HG03558 (cell line): ENCODE results near the gene HMCN1.

Source experiments
- ATAC-seq: cut with Tn5 transposase; IDR thresholded peaks from one replicate; pipeline ENCODE4 v1.9.1; 2021; ENCODE audit warnings: moderate number of reproducible peaks; ENCODE audit not compliant: unreplicated experiment; ENCODE audit errors: extremely low read depth

Gene HMCN1

GRCh38 chr1:186059311-186059710, 325.1 kb downstream of the HMCN1 start:
- ATAC-seq = no peak

GRCh38 chr1:186059752-186060151, 325.6 kb downstream of the HMCN1 start:
- no peak for ATAC-seq

DNA sequence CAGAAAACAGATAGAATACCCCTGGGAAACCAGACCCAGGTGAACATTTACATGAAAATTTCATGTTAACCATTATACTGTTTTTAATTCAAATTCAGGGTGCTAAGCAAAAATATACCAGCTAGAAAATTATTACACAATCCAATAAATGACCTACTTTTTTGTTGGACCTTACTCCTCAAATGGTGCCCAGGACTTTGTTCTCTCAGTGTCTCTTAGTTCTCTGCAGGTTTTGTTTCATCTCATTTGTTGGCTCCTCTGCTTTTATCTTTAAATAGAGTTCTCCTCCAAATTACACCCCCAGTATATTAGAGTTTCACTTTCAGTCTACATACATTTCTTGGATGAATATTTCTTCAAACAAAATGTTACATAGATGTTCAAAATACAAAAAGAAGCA, 326.0 kb downstream of the HMCN1 start:
- ATAC-seq = no peak

DNA sequence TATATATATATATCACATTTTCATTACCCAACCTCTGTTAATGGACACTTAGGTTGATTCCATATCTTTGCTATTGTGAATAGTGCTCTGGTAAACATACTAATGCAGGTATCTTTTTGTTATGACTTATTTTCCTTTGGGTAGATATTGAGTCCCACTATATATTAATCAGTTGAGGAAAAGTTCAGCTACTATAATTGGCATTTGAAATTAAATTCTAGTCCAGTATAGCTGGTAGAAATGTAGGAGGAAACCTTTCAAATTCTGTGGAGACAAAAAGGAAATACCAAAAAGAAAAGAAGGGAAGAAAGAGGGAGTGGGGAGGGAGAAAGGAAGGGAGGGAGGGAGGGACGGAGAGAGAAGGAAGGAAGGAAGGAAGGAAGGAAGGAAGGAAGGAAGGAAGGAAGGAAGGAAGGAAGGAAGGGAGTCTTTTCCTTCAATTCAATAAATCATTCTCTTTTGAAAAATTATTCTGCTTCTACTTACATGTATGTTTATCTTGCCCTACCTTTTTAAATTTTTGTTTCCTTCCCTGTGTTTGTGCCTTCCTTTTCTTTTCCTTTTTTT, 329.0 kb downstream of the HMCN1 start:
- no peak for ATAC-seq

DNA sequence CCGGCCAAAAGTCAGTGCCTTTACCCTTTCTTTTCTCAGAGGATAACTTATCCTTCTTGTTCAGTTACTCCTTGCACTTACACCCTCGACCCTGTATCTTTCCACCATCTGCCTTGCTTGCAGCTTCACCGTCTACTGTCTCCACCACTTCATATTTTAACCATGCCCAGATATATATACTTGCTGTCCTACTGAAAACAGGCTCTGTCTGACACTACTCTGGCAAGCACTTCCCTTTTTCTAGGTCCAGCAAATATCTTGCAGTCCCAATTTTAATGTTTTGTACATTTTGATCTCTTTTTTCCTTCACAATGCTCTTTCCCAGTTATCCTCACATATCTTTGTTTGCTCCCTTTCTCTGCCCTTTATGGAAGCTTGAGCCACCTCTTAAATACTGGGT, 332.2 kb downstream of the HMCN1 start:
- no peak for ATAC-seq

- no peak for ATAC-seq
These were observed 339.5 kb downstream of the HMCN1 start for GRCh38 chr1:186073697-186074096.

DNA sequence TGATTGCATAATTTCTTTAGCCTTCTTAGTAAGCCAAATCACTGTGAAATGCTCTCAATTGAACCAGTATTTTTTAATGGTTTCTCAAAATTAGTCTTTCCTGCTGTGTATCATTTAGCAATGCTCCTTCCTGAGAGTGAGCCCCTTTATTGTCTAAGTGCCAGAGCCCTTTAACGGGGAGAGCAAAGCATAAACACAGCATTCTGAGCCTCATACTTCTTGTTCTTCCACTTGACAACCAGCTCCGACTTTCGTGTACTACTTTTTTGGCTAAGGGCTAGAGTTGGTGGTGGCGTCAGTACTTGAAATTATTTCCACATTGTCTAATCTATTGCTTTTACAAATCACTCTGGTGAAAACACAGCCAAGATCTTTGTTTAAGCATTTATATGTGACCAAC, 341.8 kb downstream of the HMCN1 start:
- no peak for ATAC-seq

DNA sequence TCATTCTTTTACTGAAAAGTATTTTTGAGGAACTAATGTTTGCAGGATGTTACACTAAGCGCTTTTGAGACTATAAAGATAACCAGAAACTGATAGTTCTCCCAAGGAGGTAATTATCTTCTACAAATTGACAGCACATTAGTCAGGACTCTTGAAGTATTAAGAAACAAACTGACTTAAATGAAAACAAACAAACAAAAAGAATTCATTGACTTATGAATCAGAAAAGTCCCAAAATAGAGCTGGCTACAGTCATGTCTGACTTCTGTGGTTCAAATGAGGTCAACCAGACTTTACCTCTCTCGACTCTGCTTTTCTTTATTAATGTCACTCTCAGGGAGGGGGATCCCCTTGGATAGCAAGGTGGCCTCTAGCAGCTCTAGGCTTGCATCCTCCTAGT, 344.1 kb downstream of the HMCN1 start:
- peak; percentile 98 for ATAC-seq

- ATAC-seq = no peak
These were observed 345.0 kb downstream of the HMCN1 start for GRCh38 chr1:186079084-186079684.

- ATAC-seq = peak; percentile 35
These were observed 348.2 kb downstream of the HMCN1 start for GRCh38 chr1:186082235-186082937.

DNA sequence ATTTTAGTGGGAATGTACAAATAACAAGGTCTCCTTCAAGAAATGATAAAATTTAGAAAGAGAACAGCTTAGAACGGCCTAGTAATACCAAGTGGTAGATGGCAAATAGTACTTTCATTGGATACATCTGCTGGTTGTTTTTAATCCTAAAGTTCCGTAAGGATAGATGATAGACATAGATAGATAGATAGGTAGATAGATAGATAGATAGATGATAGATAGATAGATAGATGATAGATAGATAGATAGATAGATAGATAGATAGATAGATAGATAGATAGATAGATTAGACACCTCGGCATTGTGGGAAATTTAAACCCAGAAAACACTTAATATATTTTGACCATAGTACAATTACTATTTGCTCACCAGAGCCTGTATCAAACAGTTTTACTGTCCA, 352.4 kb downstream of the HMCN1 start:
- ATAC-seq = no peak

DNA sequence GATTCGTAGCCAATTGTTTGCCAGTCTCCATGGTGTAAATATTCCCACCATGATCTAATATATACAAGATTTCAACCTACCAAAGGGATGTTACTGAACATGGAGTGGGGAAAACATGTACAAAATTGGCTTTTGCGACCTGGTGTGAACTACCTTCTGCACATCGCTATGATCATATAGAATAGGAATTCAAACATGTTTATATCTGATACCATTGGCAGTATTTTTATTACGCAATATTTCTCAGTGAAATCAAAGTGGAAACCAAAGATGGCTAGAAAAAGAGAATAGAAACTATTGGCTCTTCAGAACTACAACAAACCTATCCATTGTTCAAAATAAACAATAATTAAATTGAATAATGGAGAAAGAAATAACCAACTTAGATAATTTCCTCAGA, 355.7 kb downstream of the HMCN1 start:
- no peak for ATAC-seq

GRCh38 chr1:186091222-186091720, 357.1 kb downstream of the HMCN1 start:
- no peak for ATAC-seq

DNA sequence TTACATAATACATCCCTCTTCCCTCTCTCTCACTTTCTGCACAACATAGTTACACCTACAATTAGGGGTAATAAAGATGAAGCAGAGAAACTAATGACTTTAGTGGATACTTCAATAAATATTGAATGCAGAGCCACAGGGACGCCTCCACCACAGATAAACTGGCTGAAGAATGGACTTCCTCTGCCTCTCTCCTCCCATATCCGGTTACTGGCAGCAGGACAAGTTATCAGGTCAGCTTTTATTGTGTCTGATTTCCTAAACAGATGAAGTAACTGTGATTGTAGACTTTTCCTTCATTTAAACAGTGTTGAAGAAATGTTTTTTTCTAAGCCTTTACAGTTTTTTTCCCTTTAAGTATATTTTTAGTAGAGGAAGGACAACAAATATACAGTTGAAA, 359.2 kb downstream of the HMCN1 start:
- ATAC-seq = no peak

DNA sequence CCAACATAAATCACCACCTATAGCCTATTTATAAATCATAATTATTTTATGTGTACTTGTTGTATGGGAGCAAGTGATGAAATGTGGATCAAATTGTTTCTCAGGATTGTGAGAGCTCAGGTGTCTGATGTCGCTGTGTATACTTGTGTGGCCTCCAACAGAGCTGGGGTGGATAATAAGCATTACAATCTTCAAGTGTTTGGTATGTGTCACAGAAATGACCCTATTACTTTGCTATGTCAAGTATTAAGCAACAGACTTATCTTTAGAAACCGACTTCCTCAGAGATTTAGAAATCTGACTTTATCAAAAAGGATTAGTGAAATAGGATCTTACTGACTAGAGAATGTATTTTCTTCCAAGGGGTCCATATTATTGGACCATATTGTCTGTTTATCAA, 360.0 kb downstream of the HMCN1 start:
- ATAC-seq = no peak

DNA sequence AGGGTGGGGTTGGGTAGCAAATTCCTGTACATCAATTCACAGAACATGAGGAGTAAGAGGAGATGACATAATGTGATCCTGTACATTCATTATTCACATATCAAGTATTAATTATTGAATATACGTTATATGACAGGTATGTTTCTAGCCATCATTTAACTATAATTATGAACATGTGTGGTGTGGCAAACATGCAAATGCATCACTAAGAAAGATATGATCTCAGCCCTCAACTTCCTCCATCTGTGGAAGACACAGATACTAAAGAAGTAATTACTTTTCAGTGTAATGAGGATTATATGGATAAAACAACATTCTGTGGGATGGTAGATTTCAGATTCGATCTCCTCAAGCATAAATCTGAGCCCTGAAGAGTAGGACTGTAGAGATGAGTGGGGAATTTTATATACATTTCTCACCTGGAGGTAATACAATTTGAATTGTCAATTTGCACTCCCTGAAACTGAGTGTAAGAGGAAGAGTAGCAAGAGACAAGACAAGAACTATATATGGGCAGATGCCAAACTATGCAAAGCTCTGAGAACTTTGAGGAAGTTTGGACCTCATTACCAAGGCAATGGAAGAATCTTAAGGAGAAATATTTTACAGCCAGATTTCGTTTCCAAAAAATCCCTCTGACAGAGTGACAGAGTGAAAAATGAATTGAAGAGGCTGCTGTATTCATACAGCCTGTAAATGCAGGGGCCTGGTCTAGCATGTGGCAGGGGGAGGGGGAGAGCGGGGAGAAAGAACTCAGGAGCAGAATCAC, 365.3 kb downstream of the HMCN1 start:
- ATAC-seq = no peak

GRCh38 chr1:186102107-186102506, 367.9 kb downstream of the HMCN1 start:
- no peak for ATAC-seq

DNA sequence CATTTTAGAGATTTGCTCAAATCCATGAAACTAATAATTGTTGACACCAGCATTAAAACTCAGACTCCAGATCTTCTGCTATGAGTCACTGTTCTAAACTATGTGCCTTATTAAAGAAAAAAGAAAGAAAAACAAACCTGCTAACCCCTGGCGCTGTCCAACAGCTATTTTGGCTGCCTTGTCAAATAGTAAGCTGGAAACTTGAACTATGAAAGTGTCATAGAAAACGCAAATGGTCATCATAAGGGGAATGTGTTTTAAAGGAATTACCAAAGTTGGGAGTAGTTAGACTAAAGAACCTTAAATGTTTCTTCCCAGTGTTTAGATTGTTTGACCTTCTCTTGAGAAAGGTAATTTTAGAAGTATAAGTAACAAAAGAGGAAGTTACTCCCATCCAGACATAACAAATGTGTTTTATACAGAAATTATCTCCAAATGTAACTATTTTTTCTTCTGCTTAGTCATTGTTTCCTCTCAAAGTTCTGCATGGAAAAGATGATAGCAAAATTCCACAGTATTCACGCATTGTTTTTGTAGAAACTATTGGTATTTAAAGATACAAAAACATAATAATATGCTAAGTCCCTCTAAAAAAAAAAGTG, 368.5 kb downstream of the HMCN1 start:
- ATAC-seq = no peak

DNA sequence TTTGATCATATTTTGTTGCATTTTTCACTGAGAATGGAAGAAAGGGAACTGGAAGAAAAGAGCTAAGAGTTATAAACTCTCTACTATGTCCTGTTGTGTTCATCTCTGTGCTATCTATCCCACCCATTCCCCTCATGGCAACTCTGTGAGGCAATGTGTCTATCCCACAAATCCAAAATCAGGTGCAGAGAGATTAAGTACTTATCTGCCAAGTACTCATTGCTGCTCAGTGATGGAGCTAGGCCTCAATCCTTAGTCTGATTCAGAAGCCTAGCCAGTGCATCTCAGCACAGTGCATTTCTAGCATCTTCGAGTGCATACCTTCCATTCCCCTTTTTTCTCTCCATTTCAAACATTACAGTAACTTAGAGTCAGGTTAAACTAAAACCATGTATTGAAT, 370.3 kb downstream of the HMCN1 start:
- ATAC-seq = no peak

DNA sequence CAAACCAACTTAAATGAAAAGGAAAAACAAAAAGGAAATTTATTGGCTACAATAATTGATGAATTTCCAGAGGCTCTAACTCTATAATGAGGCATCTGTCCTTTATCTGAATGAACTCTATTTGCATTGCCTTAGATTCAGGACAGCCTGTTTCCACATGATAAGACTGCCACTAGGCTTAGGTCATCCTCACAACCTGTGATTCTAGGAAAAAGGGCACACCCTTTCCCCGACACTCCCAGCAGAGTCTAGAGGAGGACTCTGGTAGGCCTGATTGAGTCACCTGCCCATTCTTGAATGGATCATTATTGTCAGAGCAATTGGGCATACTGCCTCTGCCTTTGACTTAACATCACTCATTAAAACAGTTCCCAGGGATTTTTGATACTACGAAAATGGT, 378.1 kb downstream of the HMCN1 start:
- no peak for ATAC-seq

DNA sequence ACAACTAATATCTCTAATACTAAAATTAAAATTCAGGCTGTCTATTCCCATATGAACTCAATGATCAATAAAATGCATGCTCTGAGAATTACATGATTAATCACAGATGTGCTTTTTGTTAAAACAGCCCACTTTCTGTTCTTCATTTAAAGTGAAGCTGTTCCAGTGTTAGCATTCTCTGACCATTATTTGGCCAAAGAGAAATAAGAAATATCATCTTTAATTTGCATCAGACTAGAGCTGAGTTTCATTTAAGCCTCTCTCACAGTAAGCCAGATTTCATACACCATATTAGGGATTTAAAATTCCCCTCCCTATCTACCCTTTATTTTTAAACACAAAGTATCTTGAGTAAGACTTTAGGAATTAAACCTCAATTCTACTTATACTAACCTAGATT, 379.3 kb downstream of the HMCN1 start:
- ATAC-seq = no peak
